Islet of Langerhans (tissue), 1 donor: Measurements from ENCODE around the gene PLPPR3.

Source experiments
- FAIRE-seq: peaks from one replicate; lab custom pipeline; 2011; peaks lifted over from hg19 to GRCh38; lab: Jason Lieb, UNC

Gene PLPPR3

GRCh38 chr19:807627-808422 is 13.9 kb downstream of the PLPPR3 start:
- FAIRE-seq, result no peak

GRCh38 chr19:806815-807421 is 14.8 kb downstream of the PLPPR3 start:
- FAIRE-seq, result no peak

GRCh38 chr19:805600-806550 is 15.9 kb downstream of the PLPPR3 start:
- no peak for FAIRE-seq

- FAIRE-seq, result no peak
Measured at GRCh38 chr19:805166-805551, 16.6 kb downstream of the PLPPR3 start.

GRCh38 chr19:804419-805165 is 17.2 kb downstream of the PLPPR3 start:
- no peak for FAIRE-seq

GRCh38 chr19:803686-804418 is 17.9 kb downstream of the PLPPR3 start:
- no peak for FAIRE-seq

GRCh38 chr19:803099-803561 is 18.6 kb downstream of the PLPPR3 start:
- no peak for FAIRE-seq

GRCh38 chr19:802498-803098 is 19.2 kb downstream of the PLPPR3 start:
- no peak for FAIRE-seq

- FAIRE-seq, result no peak
Measured at GRCh38 chr19:801861-802497, 19.8 kb downstream of the PLPPR3 start.

- no peak for FAIRE-seq
Measured at GRCh38 chr19:801030-801860, 20.5 kb downstream of the PLPPR3 start.

- FAIRE-seq, result no peak
Measured at GRCh38 chr19:800360-801029, 21.3 kb downstream of the PLPPR3 start.

- no peak for FAIRE-seq
Measured at GRCh38 chr19:799076-799881, 22.5 kb downstream of the PLPPR3 start.

- no peak for FAIRE-seq
Measured at GRCh38 chr19:798415-799075, 23.2 kb downstream of the PLPPR3 start.

- FAIRE-seq, result no peak
Measured at GRCh38 chr19:797528-798414, 24.0 kb downstream of the PLPPR3 start.

GRCh38 chr19:796692-797527 is 24.8 kb downstream of the PLPPR3 start, which contains the start of gene PTBP1:
Gene PTBP1, plus strand, starts transcription at chr19:797452. Its CDS starts 46 bp downstream, at chr19:797498.
- FAIRE-seq, result peak; percentile 94
